ENCODE measurements around the gene XKR7.
"Not testable (repeated sequence)": the region's sequence is repeated elsewhere in the genome, so short reads cannot be mapped to it uniquely, and the experiment has no call there.

GRCh38 chr20:31921480-31921879 is 46.5 kb upstream of the XKR7 start:
- TF ChIP-seq POLR2A (IDR thresholded peaks at IDR 0.05; ENCODE audit: low read depth, low read length); POLR2AphosphoS5 (IDR thresholded peaks at IDR 0.05; ENCODE audit: low read depth, low read length); SPI1 (IDR thresholded peaks at IDR 0.05; ENCODE audit: low read depth, low read length); TAF1 (IDR thresholded peaks at IDR 0.05; ENCODE audit: low read depth, low read length); PAX5 (IDR thresholded peaks at IDR 0.05; ENCODE audit: insufficient read depth, low read length, severe bottlenecking): not testable (repeated sequence)

All from GM12891 (cell line).